Neural cell (in vitro differentiated cells): Measurements from ENCODE around the gene HABP4. TPM values are rescaled to one million over a fixed set of nuclear protein-coding genes. Genes with fewer than 3 reads are reported as not detected.

Experiments
- H2AFZ ChIP-seq: fragments of 200-600, 300-800 bp; sonication (generic), shearing (Covaris generic); 2 replicates; pipeline ENCODE4 v1.6.0; 2014; ENCODE audit warnings: low read depth, mild to moderate bottlenecking, antibody characterized with exemption, low read length, moderate library complexity
- H3F3A ChIP-seq: fragments of 200-600 bp; shearing (Covaris generic); 2 replicates; pipeline ENCODE4 v1.6.1; 2016; ENCODE audit warnings: mild to moderate bottlenecking, moderate library complexity, mixed read lengths, antibody characterized with exemption, low read length; ENCODE audit not compliant: insufficient read depth, poor library complexity, severe bottlenecking
- H3K27ac ChIP-seq: fragments of 200-600, 300-800 bp; sonication (generic), shearing (Covaris generic); 2 replicates; pipeline ENCODE4 v1.5.1; 2014; ENCODE audit warnings: mild to moderate bottlenecking, low read length, moderate library complexity
- H3K27me3 ChIP-seq: fragments of 300-800, 200-600 bp; sonication (generic), shearing (Covaris generic); 2 replicates; pipeline ENCODE4 v1.6.0; 2014; ENCODE audit warnings: mild to moderate bottlenecking, low read depth, low read length, moderate library complexity; ENCODE audit not compliant: insufficient read depth
- H3K36me3 ChIP-seq: fragments of 300-800, 200-600 bp; sonication (generic), shearing (Covaris generic); 2 replicates; pipeline ENCODE4 v1.5.1; 2014; ENCODE audit warnings: mild to moderate bottlenecking, antibody characterized with exemption, low read length, moderate library complexity; ENCODE audit not compliant: insufficient read depth
- H3K4me2 ChIP-seq: fragments of 300-800, 200-600 bp; sonication (generic), shearing (Covaris generic); 2 replicates; pipeline ENCODE4 v1.6.0; 2014; ENCODE audit warnings: mild to moderate bottlenecking, low read length
- H3K4me3 ChIP-seq: fragments of 300-800, 200-600 bp; sonication (generic), shearing (Covaris generic); 2 replicates; pipeline ENCODE4 v1.5.1; 2014; ENCODE audit warnings: mild to moderate bottlenecking, low read length, moderate library complexity
- H3K79me2 ChIP-seq: fragments of 200-600 bp; shearing (Covaris generic); replicated peaks from 2 replicates; pipeline ENCODE4 v1.6.0; 2014; ENCODE audit warnings: mild to moderate bottlenecking, low read length, moderate library complexity; ENCODE audit not compliant: insufficient read depth
- H3K9ac ChIP-seq: fragments of 300-800, 200-600 bp; sonication (generic), shearing (Covaris generic); 2 replicates; pipeline ENCODE4 v1.6.1; 2016; ENCODE audit warnings: mild to moderate bottlenecking, low read length, mixed read lengths
- H3K9me2 ChIP-seq: fragments of 200-600 bp; shearing (Covaris generic); 2 replicates; pipeline ENCODE4 v1.6.1; 2016; ENCODE audit warnings: mild to moderate bottlenecking, low read length, mixed read lengths; ENCODE audit not compliant: insufficient read depth
- H3K9me3 ChIP-seq: fragments of 200-600, 300-800 bp; sonication (generic), shearing (Covaris generic); 2 replicates; pipeline ENCODE4 v1.6.1; 2016; ENCODE audit warnings: mild to moderate bottlenecking, mixed run types, low read length, moderate library complexity, mixed read lengths
- H4K20me1 ChIP-seq: fragments of 200-600 bp; shearing (Covaris generic); 2 replicates; pipeline ENCODE4 v1.6.1; 2016; ENCODE audit warnings: mild to moderate bottlenecking, mixed run types; ENCODE audit not compliant: insufficient read depth
- EP300 ChIP-seq: fragments of 450-650 bp; conservative IDR thresholded peaks from 2 replicates; pipeline ENCODE4 v1.6.1; 2014; ENCODE audit warnings: antibody characterized with exemption, mild to moderate bottlenecking, moderate library complexity; ENCODE audit not compliant: poor library complexity, severe bottlenecking
- EZH2 ChIP-seq: fragments of 200-600, 300-800 bp; shearing (Covaris generic), sonication (generic); IDR thresholded peaks from 2 replicates; pipeline ENCODE4 v1.6.1; 2014; ENCODE audit warnings: antibody characterized with exemption, low read length, borderline replicate concordance, mild to moderate bottlenecking; ENCODE audit not compliant: insufficient read depth, poor library complexity, severe bottlenecking
- MXI1 ChIP-seq: fragments of 450-650 bp; conservative IDR thresholded peaks from 2 replicates; pipeline ENCODE4 v1.6.1; 2014; ENCODE audit warnings: antibody characterized with exemption, mild to moderate bottlenecking; ENCODE audit not compliant: poor library complexity, severe bottlenecking
- POLR2AphosphoS5 ChIP-seq: IDR thresholded peaks from 2 replicates; pipeline ENCODE4 v1.6.1; 2012
- RAD21 ChIP-seq: fragments of 450-650 bp; conservative IDR thresholded peaks from 2 replicates; pipeline ENCODE4 v1.6.1; 2014; ENCODE audit warnings: antibody characterized with exemption, mild to moderate bottlenecking, moderate library complexity
- SMC3 ChIP-seq: fragments of 450-650 bp; conservative IDR thresholded peaks from 2 replicates; pipeline ENCODE4 v1.6.1; 2014; ENCODE audit warnings: antibody characterized with exemption, mild to moderate bottlenecking, moderate library complexity; ENCODE audit not compliant: poor library complexity
- TAF1 ChIP-seq: IDR thresholded peaks from 2 replicates; pipeline ENCODE4 v1.6.1; 2012; ENCODE audit warnings: low read depth
- polyA plus RNA-seq: library from polyadenylated mRNA; depleted of rRNA; stranded (reverse); fragments of >200 nt; gene quantifications from 2 replicates; pipeline ENCODE4 v1.2.3, GENCODE V29; 2014
- TF ChIP-seq, protein P1 (sequence below): IDR thresholded peaks from 2 replicates; pipeline ENCODE4 v1.6.1; 2012; ENCODE audit warnings: borderline replicate concordance
- TF ChIP-seq, protein P2 (sequence below): fragments of 450-650 bp; IDR thresholded peaks from 2 replicates; pipeline ENCODE4 v1.5.1; 2014; ENCODE audit warnings: antibody characterized with exemption, mild to moderate bottlenecking, moderate library complexity; ENCODE audit not compliant: poor library complexity, severe bottlenecking

HABP4 gene
- polyA plus RNA-seq, 1 donor from 2014 or later, result 14.7 TPM

DNA sequence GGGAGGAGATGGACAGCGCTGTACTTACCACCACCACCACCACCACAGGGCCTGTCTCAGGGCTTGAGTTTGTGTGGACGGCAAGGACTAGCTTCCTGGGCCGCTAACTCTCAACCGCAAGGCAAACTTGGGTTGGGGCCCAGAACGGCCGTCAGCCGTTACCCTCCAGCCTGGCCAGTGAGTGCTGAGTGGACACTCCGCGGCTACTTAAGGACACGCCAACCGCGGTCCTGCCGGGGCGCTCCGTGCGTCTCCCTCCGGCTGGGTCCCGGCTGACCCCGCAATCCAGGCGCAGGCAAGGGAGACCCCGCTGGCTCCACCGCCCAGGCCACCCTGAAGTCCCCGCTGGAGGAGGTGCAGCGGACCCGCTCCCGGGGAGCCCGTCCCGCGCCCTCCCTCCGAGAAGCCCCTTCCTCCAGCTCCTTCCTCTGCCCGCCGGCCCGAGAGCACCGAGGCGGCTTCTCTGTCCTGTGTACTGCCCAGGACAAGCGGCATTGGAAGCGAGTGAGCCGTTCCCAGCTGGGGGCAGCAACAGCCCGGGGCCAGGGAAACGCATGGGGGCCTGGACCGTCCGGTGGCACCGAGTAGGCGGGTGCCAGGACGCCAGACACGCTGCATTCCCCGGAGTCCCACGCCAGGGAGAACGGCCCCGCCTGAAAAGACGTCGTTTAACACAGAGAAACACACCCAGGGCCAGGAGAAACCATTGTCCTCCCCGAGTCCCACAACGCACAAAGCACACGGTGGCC lies 46.6 kb downstream of the HABP4 start:
- Histone ChIP-seq H3K36me3 (no peaks in the 10 kb centered on the region), H4K20me1 (no peaks in the 10 kb centered on the region), H3F3A (no peaks in the 10 kb centered on the region), H3K9ac (no peak overlapping the region), H3K9me2 (no peaks in the 10 kb centered on the region), H3K4me3 (no peak overlapping the region), H3K4me2 (no peak overlapping the region), H3K9me3 (no peaks in the 10 kb centered on the region), H3K27me3 (no peaks in the 10 kb centered on the region), H3K79me2 (no peaks in the 10 kb centered on the region), H2AFZ (no peak overlapping the region), H3K27ac (no peak overlapping the region)
- TF ChIP-seq, protein P1, sequence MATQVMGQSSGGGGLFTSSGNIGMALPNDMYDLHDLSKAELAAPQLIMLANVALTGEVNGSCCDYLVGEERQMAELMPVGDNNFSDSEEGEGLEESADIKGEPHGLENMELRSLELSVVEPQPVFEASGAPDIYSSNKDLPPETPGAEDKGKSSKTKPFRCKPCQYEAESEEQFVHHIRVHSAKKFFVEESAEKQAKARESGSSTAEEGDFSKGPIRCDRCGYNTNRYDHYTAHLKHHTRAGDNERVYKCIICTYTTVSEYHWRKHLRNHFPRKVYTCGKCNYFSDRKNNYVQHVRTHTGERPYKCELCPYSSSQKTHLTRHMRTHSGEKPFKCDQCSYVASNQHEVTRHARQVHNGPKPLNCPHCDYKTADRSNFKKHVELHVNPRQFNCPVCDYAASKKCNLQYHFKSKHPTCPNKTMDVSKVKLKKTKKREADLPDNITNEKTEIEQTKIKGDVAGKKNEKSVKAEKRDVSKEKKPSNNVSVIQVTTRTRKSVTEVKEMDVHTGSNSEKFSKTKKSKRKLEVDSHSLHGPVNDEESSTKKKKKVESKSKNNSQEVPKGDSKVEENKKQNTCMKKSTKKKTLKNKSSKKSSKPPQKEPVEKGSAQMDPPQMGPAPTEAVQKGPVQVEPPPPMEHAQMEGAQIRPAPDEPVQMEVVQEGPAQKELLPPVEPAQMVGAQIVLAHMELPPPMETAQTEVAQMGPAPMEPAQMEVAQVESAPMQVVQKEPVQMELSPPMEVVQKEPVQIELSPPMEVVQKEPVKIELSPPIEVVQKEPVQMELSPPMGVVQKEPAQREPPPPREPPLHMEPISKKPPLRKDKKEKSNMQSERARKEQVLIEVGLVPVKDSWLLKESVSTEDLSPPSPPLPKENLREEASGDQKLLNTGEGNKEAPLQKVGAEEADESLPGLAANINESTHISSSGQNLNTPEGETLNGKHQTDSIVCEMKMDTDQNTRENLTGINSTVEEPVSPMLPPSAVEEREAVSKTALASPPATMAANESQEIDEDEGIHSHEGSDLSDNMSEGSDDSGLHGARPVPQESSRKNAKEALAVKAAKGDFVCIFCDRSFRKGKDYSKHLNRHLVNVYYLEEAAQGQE, result no peak
- no peak for TF ChIP-seq EZH2
- no peak for TF ChIP-seq POLR2AphosphoS5
- no peak for TF ChIP-seq SMC3
- TF ChIP-seq, protein P2, sequence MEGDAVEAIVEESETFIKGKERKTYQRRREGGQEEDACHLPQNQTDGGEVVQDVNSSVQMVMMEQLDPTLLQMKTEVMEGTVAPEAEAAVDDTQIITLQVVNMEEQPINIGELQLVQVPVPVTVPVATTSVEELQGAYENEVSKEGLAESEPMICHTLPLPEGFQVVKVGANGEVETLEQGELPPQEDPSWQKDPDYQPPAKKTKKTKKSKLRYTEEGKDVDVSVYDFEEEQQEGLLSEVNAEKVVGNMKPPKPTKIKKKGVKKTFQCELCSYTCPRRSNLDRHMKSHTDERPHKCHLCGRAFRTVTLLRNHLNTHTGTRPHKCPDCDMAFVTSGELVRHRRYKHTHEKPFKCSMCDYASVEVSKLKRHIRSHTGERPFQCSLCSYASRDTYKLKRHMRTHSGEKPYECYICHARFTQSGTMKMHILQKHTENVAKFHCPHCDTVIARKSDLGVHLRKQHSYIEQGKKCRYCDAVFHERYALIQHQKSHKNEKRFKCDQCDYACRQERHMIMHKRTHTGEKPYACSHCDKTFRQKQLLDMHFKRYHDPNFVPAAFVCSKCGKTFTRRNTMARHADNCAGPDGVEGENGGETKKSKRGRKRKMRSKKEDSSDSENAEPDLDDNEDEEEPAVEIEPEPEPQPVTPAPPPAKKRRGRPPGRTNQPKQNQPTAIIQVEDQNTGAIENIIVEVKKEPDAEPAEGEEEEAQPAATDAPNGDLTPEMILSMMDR, result no peak
- no peak for TF ChIP-seq MXI1
- no peak for TF ChIP-seq RAD21
- TF ChIP-seq EP300, result no peak
- no peak for TF ChIP-seq TAF1

DNA sequence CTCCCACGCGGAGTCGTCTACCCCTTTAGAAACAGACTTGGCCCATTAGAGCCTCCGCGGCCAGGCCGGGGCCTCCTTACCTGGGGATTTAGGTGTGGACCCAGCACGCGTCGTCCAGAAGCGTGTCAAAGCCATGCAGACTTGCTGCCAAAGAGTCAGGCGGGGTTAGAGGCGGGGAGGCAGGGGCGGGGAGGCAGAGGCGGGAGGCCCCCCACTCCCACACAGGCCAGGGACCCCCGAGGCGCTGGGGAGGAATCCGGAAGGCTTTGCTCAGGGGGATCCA lies 47.1 kb downstream of the HABP4 start:
- no peak overlapping the region for H3K4me3 ChIP-seq
- H3K27ac ChIP-seq, result no peak overlapping the region
- H3K4me2 ChIP-seq, result no peak overlapping the region
- H3F3A ChIP-seq, result no peaks in the 10 kb centered on the region
- H3K36me3 ChIP-seq, result no peaks in the 10 kb centered on the region
- no peaks in the 10 kb centered on the region for H3K79me2 ChIP-seq
- no peaks in the 10 kb centered on the region for H3K27me3 ChIP-seq
- H3K9me2 ChIP-seq, result no peaks in the 10 kb centered on the region
- TF ChIP-seq EZH2 (no peak), EP300 (no peak), TAF1 (no peak), MXI1 (no peak), POLR2AphosphoS5 (no peak), RAD21 (no peak), SMC3 (no peak)
- TF ChIP-seq, protein P1, result no peak
- TF ChIP-seq, protein P2, result no peak
- H2AFZ ChIP-seq, result no peak overlapping the region
- H4K20me1 ChIP-seq, result no peaks in the 10 kb centered on the region
- H3K9ac ChIP-seq, result no peak overlapping the region
- H3K9me3 ChIP-seq, result no peaks in the 10 kb centered on the region
